ENCODE data around the gene CLEC11A. TPM values are rescaled to one million over a fixed set of nuclear protein-coding genes. Genes with fewer than 3 reads are reported as not detected.

CLEC11A gene
- total RNA-seq, 1 experiment from 2014 or later = not detected

GRCh38 chr19:50721441-50722137 lies 1.6 kb upstream of the CLEC11A start:
- no peaks in the 10 kb centered on the region for H3K4me1 ChIP-seq (ENCODE audit: control insufficient read depth, insufficient read depth, low read length)
- H3K27me3 ChIP-seq (ENCODE audit: control insufficient read depth, insufficient read depth, low read length) = peaks cover 2% of the 10 kb centered on the region; the same call in 1 of the 2 replicates
- H3K27ac ChIP-seq (ENCODE audit: low read length) = no peak overlapping the region
- no TSS peak for BruUV-seq (replicated peaks)
- no peaks in the 10 kb centered on the region for H3K9me3 ChIP-seq (ENCODE audit: control insufficient read depth, insufficient read depth, low read depth, low read length)
- intact Hi-C loops (cut with micrococcal nuclease; ENCODE audit: unreplicated experiment) (no loop called here), in situ Hi-C loops (cut with HindIII; ENCODE audit: low pct_unique_long_range_greater_than_20kb, low sequenced_read_pairs) (no loop called here)
- TF ChIP-seq, protein P1, sequence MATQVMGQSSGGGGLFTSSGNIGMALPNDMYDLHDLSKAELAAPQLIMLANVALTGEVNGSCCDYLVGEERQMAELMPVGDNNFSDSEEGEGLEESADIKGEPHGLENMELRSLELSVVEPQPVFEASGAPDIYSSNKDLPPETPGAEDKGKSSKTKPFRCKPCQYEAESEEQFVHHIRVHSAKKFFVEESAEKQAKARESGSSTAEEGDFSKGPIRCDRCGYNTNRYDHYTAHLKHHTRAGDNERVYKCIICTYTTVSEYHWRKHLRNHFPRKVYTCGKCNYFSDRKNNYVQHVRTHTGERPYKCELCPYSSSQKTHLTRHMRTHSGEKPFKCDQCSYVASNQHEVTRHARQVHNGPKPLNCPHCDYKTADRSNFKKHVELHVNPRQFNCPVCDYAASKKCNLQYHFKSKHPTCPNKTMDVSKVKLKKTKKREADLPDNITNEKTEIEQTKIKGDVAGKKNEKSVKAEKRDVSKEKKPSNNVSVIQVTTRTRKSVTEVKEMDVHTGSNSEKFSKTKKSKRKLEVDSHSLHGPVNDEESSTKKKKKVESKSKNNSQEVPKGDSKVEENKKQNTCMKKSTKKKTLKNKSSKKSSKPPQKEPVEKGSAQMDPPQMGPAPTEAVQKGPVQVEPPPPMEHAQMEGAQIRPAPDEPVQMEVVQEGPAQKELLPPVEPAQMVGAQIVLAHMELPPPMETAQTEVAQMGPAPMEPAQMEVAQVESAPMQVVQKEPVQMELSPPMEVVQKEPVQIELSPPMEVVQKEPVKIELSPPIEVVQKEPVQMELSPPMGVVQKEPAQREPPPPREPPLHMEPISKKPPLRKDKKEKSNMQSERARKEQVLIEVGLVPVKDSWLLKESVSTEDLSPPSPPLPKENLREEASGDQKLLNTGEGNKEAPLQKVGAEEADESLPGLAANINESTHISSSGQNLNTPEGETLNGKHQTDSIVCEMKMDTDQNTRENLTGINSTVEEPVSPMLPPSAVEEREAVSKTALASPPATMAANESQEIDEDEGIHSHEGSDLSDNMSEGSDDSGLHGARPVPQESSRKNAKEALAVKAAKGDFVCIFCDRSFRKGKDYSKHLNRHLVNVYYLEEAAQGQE (IDR thresholded peaks at IDR 0.05; ENCODE audit: insufficient read depth in 1 of 2, low read depth in 2 of 2, low read length in 1 of 2) = no peak
- TF ChIP-seq TCF7L2 (IDR thresholded peaks at IDR 0.05; ENCODE audit: low read depth, low read length) (no peak), POLR2AphosphoS5 (IDR thresholded peaks at IDR 0.05; ENCODE audit: low read depth, low read length) (no peak), SIN3A (IDR thresholded peaks at IDR 0.05; ENCODE audit: borderline replicate concordance, insufficient read depth, low read depth, low read length) (no peak), CTCF (IDR thresholded peaks at IDR 0.05) (no peak)
- no peaks in the 10 kb centered on the region; the same call in 1 of the 2 replicates for H3K36me3 ChIP-seq (ENCODE audit: control insufficient read depth, insufficient read depth, low read length)
- no peak overlapping the region for H3K4me3 ChIP-seq (ENCODE audit: low read depth in 2 of 2, low read length in 2 of 2)
- POLR2A ChIA-PET = no interaction called here
- CTCF ChIA-PET = no interaction called here
- ATAC-seq = no peak
- DNase-seq (ENCODE audit: low read depth, low spot score) = no peak

- BruUV-seq (replicated peaks) = no TSS peak
- H3K9me3 ChIP-seq (ENCODE audit: control insufficient read depth, insufficient read depth, low read depth, low read length) = no peaks in the 10 kb centered on the region
- H3K36me3 ChIP-seq (ENCODE audit: control insufficient read depth, insufficient read depth, low read length) = no peaks in the 10 kb centered on the region; the same call in 1 of the 2 replicates
- H3K4me1 ChIP-seq (ENCODE audit: control insufficient read depth, insufficient read depth, low read length) = no peaks in the 10 kb centered on the region
- intact Hi-C loops (cut with micrococcal nuclease; ENCODE audit: unreplicated experiment) = no loop called here
- ChIA-PET CTCF (no interaction called here), POLR2A (no interaction called here)
- H3K27me3 ChIP-seq (ENCODE audit: control insufficient read depth, insufficient read depth, low read length) = peaks cover 2% of the 10 kb centered on the region; the same call in 1 of the 2 replicates
- TF ChIP-seq TCF7L2 (IDR thresholded peaks at IDR 0.05; ENCODE audit: low read depth, low read length) (no peak), CTCF (IDR thresholded peaks at IDR 0.05) (no peak), POLR2AphosphoS5 (IDR thresholded peaks at IDR 0.05; ENCODE audit: low read depth, low read length) (no peak), SIN3A (IDR thresholded peaks at IDR 0.05; ENCODE audit: borderline replicate concordance, insufficient read depth, low read depth, low read length) (no peak)
- TF ChIP-seq, protein P1 (IDR thresholded peaks at IDR 0.05; ENCODE audit: insufficient read depth in 1 of 2, low read depth in 2 of 2, low read length in 1 of 2) = no peak
- DNase-seq (ENCODE audit: low read depth, low spot score) = no peak
- no peak overlapping the region for H3K4me3 ChIP-seq (ENCODE audit: low read depth in 2 of 2, low read length in 2 of 2)
- in situ Hi-C loops (cut with HindIII; ENCODE audit: low pct_unique_long_range_greater_than_20kb, low sequenced_read_pairs) = no loop called here
- no peak for ATAC-seq
- H3K27ac ChIP-seq (ENCODE audit: low read length) = no peak overlapping the region
Measured at GRCh38 chr19:50722201-50723013, 757 bp upstream of the CLEC11A start.

All from Panc1 (cell line).